Neural progenitor cell (in vitro differentiated cells): ENCODE data around the gene NT5DC2.

Experiments
- EZH2 ChIP-seq: fragments of 200-600 bp; sonication (generic); IDR thresholded peaks from 2 replicates; pipeline ENCODE4 v1.6.1; 2017; ENCODE audit warnings: antibody characterized with exemption, mild to moderate bottlenecking, moderate library complexity
- TF ChIP-seq, protein P1 (sequence below): fragments of 200-600 bp; sonication (generic); IDR thresholded peaks from 2 replicates; pipeline ENCODE4 v1.5.1; 2017; ENCODE audit warnings: antibody characterized with exemption, mild to moderate bottlenecking

DNA sequence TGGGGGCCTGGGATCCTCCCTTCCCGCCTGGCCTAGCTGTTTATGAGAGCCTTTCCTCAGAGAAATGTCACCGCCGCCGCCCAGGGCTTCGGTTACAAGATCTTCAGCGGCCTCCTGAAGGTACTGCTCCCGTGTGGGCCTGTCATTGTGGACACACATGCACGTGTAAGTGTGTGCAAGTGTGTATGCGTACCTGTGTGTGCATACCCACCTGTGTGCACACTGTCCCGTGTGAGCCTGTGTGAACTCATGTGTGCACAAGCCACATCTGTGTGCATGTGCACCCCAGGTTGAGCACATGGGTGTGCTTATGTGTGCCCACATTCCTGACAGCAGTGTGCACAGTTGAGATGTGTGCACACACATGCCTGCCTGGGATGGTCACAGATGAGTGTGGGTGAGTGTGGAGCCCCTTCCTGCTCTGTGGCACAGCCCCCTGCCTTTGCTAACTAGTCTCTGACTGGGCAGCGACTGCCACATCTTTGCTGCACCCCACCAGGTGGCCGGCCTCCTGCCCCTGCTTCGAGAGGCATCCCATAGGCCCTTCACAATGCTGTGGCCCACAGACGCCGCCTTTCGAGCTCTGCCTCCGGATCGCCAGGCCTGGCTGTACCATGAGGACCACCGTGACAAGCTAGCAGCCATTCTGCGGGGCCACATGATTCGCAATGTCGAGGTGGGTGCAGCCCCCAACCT lies 14.1 kb downstream of the NT5DC2 start:
- TF ChIP-seq, protein P1, sequence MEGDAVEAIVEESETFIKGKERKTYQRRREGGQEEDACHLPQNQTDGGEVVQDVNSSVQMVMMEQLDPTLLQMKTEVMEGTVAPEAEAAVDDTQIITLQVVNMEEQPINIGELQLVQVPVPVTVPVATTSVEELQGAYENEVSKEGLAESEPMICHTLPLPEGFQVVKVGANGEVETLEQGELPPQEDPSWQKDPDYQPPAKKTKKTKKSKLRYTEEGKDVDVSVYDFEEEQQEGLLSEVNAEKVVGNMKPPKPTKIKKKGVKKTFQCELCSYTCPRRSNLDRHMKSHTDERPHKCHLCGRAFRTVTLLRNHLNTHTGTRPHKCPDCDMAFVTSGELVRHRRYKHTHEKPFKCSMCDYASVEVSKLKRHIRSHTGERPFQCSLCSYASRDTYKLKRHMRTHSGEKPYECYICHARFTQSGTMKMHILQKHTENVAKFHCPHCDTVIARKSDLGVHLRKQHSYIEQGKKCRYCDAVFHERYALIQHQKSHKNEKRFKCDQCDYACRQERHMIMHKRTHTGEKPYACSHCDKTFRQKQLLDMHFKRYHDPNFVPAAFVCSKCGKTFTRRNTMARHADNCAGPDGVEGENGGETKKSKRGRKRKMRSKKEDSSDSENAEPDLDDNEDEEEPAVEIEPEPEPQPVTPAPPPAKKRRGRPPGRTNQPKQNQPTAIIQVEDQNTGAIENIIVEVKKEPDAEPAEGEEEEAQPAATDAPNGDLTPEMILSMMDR, result no peak
- no peak for TF ChIP-seq EZH2
